Fibroblast of the conjunctiva (primary cell): ENCODE measurements around the gene RERE.
"Not testable (repeated sequence)": the region's sequence is repeated elsewhere in the genome, so short reads cannot be mapped to it uniquely, and the experiment has no call there.

Experiments used
- DNase-seq: peaks from one replicate; pipeline ENCODE4 v3.0.0-alpha.2; 2010; ENCODE audit warnings: low read depth

RERE gene

DNA sequence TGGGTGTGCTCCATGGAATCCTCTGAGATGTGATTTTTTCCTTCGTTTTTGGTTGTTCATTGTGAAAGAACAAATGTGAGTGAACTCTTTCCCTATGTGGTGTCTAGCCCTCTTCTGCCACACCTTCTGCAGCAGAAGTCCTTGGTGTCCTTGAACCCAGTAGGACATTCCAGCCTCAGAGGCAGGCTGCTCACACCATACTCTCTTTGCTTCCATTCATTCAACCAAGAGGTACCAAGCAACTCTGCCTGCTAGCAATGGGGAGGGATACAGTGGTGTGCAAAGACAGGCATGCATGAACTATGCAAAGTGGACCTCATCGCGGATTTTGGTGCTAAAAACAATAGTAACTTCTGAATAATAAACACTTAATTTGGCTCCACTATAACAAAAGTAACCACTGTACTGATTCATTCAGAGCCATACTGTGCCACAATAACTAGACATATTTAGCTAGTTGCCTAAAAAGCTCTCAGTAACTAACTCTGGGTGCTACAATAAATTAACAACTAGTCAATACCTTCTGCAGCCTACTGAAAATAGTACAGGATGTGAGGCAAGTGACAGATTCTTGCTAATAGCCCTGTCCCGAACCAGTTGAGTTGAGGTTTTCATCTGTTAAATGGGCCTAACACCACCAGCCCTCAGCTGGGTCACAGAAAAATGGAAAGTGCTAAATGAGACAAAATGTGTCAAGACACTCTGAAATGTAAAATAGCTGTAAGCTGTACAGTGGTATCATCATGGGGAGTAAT, 344.1 kb downstream of the RERE start:
- no peak for DNase-seq

GRCh38 chr1:8472668-8473067, 344.8 kb downstream of the RERE start:
- no peak for DNase-seq

DNA sequence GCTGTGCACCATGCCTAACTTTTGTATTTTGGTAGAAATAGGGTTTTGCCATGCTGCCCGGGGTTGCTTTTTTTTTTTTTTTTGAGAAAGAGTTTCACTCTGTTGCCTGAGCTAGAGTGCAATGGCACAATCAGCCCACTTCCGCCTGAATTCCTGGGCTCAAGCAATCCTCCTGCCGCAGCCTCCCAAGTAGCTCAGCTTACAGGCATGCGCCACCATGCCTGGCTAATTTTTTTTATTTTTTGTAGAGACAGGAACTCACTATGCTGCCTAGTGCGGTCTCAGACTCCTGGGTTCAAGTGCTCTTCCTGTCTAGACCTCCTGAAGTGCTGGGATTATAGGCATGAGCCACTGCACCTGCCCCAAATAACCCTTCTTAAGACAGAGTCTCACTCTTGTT, 346.0 kb downstream of the RERE start:
- DNase-seq = no peak

DNA sequence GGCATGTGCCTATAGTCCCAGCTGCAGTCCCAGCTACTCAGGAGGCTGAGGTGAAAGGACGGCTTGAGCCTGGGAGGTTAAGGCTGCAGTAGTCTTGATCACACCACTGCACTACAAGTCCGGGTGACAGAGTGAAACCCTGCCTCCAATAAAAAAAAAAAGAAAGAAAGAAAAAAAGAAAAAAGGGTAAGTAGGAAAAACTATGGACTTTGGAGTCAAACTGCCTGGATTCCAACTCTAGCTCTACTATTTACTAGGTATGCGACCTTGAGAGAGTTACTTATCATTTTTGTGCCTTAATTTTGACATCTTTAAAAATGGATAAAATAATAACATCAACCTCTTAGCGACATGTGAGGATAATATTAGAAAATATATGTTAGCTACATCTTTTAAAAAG, 348.7 kb downstream of the RERE start:
- DNase-seq = no peak

DNA sequence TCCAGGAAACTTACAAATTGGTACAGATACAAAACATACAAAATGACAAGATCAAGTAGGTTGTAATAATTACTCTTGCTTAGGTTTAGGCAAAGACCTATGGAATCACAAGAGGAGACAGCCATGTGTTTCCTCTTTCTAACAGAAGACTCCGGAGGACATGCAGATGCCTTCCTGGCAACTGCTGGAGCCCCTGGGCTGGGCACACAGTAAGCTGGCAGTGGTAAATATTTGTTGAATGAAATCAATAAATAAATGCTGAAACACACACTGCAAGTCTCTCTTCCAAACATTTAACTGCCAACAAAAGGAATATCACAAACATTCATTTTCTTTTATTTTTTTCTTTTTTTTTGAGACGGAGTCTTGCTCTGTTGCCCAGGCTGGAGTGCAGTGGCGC, 350.1 kb downstream of the RERE start:
- DNase-seq = no peak

DNA sequence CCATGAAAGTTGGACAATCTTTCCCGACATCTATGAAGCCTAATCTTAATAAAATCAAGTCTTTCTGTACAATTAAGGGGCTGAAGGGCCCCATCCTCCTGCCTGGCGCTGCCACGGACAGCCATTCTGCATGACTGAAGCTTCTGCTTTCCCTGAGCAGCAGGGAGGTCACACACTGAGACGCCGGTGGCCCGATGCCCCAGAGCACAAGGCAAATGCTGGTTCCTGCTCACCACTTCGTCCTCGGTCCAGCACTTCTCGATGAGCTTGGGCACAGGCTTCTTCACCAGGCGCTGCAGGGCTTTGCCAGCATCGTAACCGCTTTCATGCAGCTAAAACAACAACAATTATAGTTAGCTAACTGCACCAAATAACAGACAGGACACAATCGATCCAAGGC, 351.7 kb downstream of the RERE start:
- DNase-seq = no peak

DNA sequence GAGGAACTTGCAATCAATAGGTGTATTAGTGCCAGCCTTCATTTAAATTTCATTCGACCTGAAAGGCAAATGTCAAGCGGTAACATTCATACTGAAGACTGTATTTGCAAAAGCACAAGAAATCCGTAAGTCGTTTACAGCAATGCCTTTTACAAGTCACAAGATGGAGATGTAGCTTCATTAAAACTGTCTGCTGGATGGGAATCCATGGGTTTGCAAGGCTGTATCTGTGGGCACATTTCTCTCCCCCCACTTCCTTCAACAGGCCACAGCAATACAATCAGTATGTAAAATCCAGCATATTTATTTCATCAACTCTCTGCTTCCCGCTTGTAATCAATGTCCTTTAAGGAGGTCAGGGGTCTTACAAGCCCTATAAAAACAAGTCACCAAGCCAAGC, 352.4 kb downstream of the RERE start:
- DNase-seq = no peak

GRCh38 chr1:8464377-8464776, 353.1 kb downstream of the RERE start:
- DNase-seq = no peak

DNA sequence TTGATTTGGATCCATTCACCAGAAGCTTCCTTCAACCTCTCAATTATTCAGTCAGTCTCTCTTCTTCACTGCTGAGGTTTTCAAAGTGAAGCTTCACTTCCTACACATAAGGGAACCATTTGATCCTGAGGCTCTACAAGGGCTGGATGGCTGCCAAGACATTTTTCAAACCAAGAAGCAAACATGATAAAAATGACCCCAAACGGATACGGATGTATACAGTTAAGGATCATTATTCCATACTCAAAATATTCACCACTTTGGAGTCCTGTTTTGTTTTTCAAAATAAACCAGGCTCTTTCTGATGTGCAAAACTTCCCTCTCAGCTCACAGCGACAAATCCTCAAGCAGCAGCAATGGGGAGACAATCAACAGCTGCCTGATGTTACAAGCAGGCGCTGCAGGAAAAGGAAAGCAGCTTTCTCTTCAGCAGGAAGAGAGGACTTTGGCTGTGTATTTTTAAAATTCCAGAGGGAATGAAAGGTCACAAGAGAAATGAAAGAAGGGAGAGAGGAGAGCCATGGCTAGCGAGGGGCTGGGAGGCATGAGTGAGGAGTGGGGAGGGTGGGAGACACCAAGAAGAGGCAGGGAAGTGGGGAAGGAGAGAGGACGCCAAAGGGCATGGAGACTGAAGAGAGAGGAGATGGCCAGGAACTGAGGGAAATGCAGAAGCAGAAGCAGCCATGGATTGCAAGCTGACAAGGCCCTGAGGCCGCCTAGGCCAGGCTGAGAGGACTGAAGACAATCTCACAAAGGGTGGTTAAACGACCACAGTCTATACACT, 354.1 kb downstream of the RERE start:
- peak; percentile 51 for DNase-seq

DNA sequence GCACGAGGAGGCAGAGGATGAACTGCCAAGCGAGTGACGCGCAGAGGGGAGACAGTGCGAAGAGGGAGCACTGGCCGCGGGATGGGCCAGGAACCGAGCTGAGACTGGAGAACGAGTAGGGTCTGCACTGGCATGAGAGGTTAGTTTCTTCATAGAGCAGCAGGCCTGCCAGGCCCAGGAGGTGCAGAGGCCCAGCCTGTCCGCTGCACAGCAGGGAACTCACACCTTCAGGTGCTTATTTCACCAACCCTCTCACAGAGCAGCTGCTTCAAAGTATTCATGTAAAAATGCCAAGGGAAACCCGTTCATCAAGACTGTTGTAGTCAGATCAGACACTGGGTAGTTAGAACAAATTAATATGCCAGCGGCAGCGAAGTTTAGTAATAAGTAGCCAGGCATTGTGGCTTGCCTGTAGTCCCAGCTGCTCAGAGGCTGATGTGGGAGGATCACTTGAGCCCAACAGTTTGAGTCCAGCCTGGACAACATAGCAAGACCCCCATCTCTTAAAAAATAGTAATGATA, 355.0 kb downstream of the RERE start:
- no peak for DNase-seq

GRCh38 chr1:8461351-8462110, 355.9 kb downstream of the RERE start:
- DNase-seq = no peak

GRCh38 chr1:8460784-8461183, 356.7 kb downstream of the RERE start:
- DNase-seq = no peak

- no peak for DNase-seq
Measured at GRCh38 chr1:8460132-8460544, 357.3 kb downstream of the RERE start.

DNA sequence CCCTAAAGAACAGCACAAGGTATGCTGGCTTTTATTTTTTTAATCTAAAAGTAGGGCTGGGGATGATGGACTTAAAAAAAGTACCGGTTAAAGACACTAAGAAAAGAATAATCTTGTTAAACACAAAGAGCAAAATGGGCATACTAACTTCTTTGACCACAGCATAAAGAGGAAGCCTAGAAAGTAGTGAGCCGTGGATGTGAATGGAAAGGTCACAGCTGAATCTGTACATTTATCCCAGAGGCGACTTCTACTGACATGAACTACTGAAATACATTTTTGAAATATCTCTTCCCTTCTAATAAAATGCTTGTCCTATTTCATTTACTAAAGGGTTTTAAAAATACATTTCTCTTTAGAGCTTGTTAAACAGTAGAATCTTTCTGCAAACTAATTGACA, 358.8 kb downstream of the RERE start:
- DNase-seq = no peak

DNA sequence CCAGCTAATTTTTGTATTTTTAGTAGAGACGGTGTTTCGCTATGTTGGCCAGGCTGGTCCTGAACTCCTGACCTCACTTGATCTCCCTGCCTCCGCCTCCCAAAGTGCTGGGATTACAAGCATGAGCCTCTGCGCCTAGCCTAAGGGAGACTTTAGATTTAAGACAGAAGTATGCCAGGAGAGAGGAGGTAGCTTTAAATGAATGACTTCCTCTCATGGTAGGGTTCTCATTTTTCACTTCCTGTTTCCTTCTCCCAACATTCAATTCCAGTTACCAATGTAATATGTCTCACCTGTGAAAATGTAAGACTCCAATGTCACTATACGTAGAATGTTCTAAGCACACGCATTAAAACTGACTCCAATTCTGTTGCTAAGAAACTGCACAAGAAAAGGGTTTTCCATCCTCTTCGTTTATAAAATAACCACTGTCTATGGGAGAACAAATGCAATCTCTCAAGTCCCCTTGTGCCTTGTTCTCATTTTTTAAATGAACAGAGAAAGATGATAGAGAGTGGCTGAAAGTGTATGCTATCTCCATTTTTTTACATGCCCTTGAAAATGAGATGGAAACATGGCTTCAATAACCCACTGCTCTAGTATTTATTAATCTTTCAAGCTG, 359.6 kb downstream of the RERE start:
- no peak for DNase-seq

DNA sequence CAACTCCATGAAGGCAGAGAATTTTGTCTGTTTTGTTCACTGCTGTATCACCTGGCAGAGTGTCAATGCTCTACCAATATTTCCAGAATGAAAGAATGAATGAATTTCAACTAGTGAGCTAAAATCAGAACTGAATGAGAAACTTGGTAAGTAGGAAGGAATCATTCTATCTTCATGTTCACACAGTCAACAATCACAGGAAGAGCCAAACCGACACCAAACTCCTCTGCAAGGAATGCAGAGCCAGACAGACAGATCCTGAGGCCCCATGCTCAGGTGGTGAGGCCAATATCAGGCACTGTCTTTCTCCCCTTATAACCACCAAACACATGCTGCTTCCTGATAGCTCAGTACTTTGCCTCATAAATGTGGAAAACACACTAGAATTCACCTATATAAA, 360.4 kb downstream of the RERE start:
- DNase-seq = no peak

DNA sequence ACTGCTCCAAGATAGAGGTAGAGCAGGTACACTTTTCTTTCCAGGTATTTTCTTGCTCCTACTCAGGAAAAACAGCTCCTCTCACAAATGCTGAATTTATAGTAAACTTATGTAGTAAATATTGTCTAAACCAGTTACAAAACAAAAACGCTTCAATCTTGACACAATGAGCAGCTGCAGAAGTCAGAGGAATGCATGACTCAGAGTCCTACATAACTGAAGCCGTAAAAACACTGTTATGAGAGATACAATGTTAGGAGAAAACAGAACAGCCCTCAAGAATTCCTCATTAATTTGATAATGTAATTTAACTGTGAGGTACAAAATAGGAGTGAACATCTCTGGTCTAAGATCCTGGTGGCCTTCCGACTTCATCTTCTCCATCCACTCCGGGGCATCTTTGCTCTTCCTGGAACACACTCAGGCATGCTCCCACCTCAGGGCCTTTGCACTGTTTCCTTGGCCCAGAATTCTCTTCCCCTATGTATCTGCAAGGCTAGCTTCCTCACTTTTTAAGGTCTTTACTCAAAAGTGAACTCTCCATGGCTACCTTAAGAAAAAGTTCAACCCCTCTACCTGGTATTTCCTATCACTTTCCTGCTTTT, 361.0 kb downstream of the RERE start:
- DNase-seq = no peak

DNA sequence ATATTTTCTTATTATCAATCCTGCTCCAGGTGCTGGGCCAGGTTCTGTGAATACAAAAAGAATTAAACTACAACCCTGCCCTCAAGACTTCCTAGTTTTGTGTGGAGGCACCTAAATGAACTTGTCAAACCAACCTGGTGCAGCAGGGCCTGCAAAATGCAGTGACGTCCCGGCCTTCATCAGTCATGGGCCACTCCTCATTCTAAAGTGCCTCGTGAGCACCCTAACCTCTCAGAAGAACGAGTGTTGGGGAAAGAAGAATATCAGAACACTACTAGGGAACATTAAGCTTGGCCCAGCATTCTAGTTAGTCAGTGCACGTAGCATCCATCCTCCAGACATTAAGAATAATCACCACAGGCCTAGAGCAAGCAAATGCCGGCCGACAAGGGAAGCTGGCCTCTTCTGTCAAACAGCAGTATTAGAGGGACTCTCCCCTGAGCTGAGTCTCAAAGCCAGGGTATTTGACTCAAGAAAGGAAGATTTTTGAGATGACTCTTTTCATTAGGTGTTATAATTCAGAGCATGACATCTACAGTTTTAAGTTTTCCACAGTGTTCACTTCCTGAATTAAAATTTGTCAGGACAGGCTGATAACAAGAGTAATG, 361.6 kb downstream of the RERE start:
- no peak for DNase-seq

- no peak for DNase-seq
Measured at GRCh38 chr1:8450312-8450711, 367.1 kb downstream of the RERE start.

DNA sequence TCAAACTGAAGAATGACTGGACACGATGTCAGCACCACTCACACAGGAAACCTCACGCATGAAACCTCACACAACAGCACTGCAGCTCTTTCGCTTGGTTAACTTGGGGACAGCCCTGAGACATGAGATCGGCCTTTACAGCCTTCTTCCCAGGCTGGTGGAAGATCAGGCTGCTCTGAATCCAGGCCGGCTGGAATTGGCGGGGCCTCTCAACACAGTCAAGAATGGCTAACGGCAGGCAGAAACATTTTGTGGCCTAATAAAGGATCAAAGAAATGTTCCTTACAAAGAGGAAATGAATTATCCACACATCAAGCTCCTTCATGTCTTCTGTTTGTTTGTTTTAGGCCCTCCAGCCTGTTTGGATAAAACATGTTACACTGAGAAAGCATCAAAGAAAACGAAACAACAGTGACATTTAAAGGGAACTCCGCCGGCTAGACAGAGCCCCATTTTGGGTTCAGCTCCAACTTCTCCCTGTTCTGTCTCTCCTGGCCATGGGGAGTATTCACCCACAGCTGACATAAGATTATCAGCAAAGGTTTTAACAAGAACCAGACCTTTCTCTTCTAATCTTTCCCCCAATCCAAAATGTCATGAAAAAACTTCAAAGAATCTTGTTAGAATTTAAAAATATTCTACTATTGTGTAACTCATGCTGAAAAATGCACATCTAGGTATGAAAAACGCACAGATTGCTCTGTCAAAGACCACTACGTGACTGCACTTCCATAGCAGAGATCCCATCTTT, 368.4 kb downstream of the RERE start:
- DNase-seq = no peak

GRCh38 chr1:8448505-8448904, 368.9 kb downstream of the RERE start:
- not testable (repeated sequence) for DNase-seq
